HL-60/S4 (cell line): ENCODE measurements around the gene MT1A.

Experiments
- in situ Hi-C: fragments of 300-500 bp; cut with MboI; formaldehyde crosslinking; loops from 2 replicates; pipeline ENCODE4 v1.14.3; 2022; ENCODE audit warnings: low sequenced_read_pairs

MT1A gene

GRCh38 chr16:56628486-56629350 lies 9.7 kb upstream of the MT1A start:
- in situ Hi-C loops: no loop called here

GRCh38 chr16:56629531-56629930 lies 8.9 kb upstream of the MT1A start:
- in situ Hi-C loops: no loop called here

- in situ Hi-C loops: no loop called here
Measured at GRCh38 chr16:56630134-56630533, 8.3 kb upstream of the MT1A start.

- in situ Hi-C loops: no loop called here
Measured at GRCh38 chr16:56631197-56631596, 7.3 kb upstream of the MT1A start.

- in situ Hi-C loops: no loop called here
Measured at GRCh38 chr16:56631832-56632155, 6.7 kb upstream of the MT1A start.

- in situ Hi-C loops: no loop called here
Measured at GRCh38 chr16:56632156-56632847, 6.2 kb upstream of the MT1A start, which contains the start of gene MT1M. Gene MT1M, plus strand, starts transcription at chr16:56632659. Its CDS starts 73 bp downstream, at chr16:56632732.

GRCh38 chr16:56632848-56633365 lies 5.6 kb upstream of the MT1A start:
- in situ Hi-C loops: no loop called here

GRCh38 chr16:56633535-56633934 lies 4.9 kb upstream of the MT1A start:
- in situ Hi-C loops: no loop called here

- in situ Hi-C loops: no loop called here
Measured at GRCh38 chr16:56634715-56635440, 3.6 kb upstream of the MT1A start.

GRCh38 chr16:56635441-56635967 lies 3.0 kb upstream of the MT1A start:
- in situ Hi-C loops: no loop called here

- in situ Hi-C loops: no loop called here
Measured at GRCh38 chr16:56636616-56637413, 1.7 kb upstream of the MT1A start.

GRCh38 chr16:56639045-56639444 lies 579 bp downstream of the MT1A start:
- in situ Hi-C loops: no loop called here

GRCh38 chr16:56640076-56640475 lies 1.6 kb downstream of the MT1A start:
- in situ Hi-C loops: no loop called here

- in situ Hi-C loops: no loop called here
Measured at GRCh38 chr16:56641166-56641565, 2.7 kb downstream of the MT1A start.

GRCh38 chr16:56643080-56643778 lies 4.8 kb downstream of the MT1A start:
- in situ Hi-C loops: no loop called here

- in situ Hi-C loops: no loop called here
Measured at GRCh38 chr16:56643833-56644232, 5.4 kb downstream of the MT1A start.

- in situ Hi-C loops: no loop called here
Measured at GRCh38 chr16:56645311-56645710, 6.8 kb downstream of the MT1A start.

- in situ Hi-C loops: no loop called here
Measured at GRCh38 chr16:56645838-56646237, 7.4 kb downstream of the MT1A start.

GRCh38 chr16:56647641-56648431 lies 9.4 kb downstream of the MT1A start:
- in situ Hi-C loops: no loop called here
